GM06990 (cell line): ENCODE data around the gene PATE2.

Experiments used
- DNase-seq: peaks from one replicate; pipeline ENCODE4 v3.0.0-alpha.2; 2011; ENCODE audit not compliant: insufficient read length; ENCODE audit errors: extremely low read depth
- H3K27me3 ChIP-seq: replicated peaks from 2 replicates; pipeline ENCODE4 v1.6.0; 2011; ENCODE audit warnings: low read length; ENCODE audit not compliant: control insufficient read depth, insufficient read depth
- H3K36me3 ChIP-seq: 2 replicates; pipeline ENCODE4 v1.5.1; 2011; ENCODE audit warnings: low read length; ENCODE audit not compliant: control insufficient read depth, insufficient read depth
- H3K4me3 ChIP-seq: replicated peaks from 2 replicates; pipeline ENCODE4 v1.5.1; 2011; ENCODE audit warnings: low read depth, mild to moderate bottlenecking, control low read depth, low read length
- TF ChIP-seq, protein P1 (sequence below): IDR thresholded peaks from 2 replicates; pipeline ENCODE4 v1.5.1; 2011; ENCODE audit warnings: low read length, control low read depth, mild to moderate bottlenecking, inconsistent platforms; ENCODE audit not compliant: insufficient read depth, poor library complexity, severe bottlenecking

Gene PATE2

DNA sequence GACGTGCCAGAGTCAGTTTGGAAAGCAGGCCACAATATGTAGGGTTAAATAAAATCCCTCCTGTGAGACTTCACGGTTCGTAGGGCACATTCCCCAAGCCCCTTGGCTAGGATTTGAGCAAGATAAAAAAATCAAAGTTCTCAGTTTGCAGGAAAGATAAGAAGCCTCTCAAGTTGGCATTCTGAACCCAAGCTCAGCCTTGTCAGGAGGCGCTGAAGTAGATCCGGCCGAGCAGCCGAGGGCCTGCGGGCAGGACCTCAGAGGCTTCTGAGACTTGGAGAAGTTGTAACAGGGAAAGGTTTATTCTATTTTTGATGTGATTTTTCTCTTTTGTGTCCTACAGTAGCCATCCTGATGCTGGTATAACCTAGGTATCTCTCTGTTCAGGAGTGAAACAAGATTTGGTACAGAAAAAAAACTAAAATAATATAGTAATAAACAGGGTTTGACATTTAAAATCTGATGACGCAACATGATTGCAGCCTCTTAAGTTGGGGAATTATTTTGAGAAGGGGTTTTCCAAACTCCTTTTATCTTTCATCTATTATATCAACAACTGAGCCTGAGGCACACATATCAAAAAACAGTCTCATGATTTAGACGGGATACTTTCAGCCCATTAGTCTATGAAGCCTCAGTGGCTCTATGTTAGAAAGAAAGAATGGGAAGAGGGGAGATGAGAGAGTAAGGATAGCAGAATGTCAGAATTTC lies 10.1 kb downstream of the PATE2 start:
- TF ChIP-seq, protein P1, sequence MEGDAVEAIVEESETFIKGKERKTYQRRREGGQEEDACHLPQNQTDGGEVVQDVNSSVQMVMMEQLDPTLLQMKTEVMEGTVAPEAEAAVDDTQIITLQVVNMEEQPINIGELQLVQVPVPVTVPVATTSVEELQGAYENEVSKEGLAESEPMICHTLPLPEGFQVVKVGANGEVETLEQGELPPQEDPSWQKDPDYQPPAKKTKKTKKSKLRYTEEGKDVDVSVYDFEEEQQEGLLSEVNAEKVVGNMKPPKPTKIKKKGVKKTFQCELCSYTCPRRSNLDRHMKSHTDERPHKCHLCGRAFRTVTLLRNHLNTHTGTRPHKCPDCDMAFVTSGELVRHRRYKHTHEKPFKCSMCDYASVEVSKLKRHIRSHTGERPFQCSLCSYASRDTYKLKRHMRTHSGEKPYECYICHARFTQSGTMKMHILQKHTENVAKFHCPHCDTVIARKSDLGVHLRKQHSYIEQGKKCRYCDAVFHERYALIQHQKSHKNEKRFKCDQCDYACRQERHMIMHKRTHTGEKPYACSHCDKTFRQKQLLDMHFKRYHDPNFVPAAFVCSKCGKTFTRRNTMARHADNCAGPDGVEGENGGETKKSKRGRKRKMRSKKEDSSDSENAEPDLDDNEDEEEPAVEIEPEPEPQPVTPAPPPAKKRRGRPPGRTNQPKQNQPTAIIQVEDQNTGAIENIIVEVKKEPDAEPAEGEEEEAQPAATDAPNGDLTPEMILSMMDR, result no peak
- Histone ChIP-seq H3K4me3 (no peak overlapping the region), H3K36me3 (no peaks in the 10 kb centered on the region), H3K27me3 (no peaks in the 10 kb centered on the region; the same call in 1 of the 2 replicates)
- DNase-seq, result no peak

DNA sequence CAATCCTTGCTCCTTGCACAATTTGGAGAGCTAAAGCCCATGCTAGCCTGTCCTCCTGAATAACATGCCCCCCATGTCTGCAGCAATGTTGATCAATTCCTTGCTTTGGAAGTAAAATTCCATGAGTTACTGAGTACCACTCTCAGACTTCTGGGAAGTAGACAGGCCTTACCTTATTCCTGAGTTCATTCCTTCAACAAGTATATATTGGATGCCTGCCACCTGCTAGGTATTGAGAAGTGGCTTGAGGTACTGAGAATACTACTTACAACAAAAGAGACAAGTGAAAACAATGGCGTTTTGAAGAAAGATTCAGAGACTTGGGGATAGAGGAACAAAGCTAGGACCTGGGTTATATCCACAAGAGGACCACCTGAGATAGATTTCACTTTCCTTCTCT lies 12.4 kb downstream of the PATE2 start:
- TF ChIP-seq, protein P1, result no peak
- DNase-seq, result no peak
- H3K36me3 ChIP-seq, result no peaks in the 10 kb centered on the region
- H3K4me3 ChIP-seq, result no peak overlapping the region
- H3K27me3 ChIP-seq, result no peaks in the 10 kb centered on the region; the same call in 1 of the 2 replicates

DNA sequence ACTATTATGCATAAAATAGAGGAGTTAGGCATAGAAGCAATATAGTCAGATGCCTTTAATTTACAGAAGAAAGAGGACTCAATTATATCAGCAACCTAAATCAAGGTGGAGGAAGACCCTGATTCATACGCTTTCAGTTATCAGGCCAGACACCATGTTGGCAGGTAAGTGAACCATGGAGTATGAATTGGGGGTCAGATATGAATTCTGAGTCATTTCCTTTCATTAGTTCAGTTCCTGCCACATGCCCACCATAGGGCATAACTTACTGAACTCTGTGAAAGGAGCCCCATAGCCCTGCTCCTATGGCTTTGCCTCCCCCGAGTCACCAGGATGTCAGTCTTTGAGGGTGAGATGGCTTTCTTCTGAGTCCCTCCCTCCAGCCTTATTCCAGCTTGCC lies 15.1 kb downstream of the PATE2 start:
- Histone ChIP-seq H3K4me3 (no peak overlapping the region), H3K36me3 (no peaks in the 10 kb centered on the region), H3K27me3 (no peaks in the 10 kb centered on the region; the same call in 1 of the 2 replicates)
- TF ChIP-seq, protein P1, result no peak
- no peak for DNase-seq

DNA sequence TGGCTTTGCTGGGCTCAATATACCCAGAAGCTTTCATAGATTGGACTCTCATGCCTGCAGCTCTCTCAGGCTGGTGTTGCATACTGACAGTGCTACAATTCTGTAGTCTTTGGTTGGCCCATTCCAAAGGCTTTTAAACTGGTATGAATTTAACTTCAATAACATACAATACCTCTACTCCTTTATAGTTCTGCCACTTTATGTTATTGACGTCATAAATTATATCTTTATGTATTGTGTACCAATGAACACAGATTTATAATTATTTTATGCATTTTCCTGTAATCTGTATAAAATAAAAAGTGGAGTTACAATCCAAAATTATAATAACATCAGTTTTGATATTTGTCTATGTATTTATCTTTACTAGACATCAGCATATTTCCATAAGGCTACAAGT lies 16.2 kb downstream of the PATE2 start:
- TF ChIP-seq, protein P1, result no peak
- no peak overlapping the region for H3K4me3 ChIP-seq
- no peaks in the 10 kb centered on the region; the same call in 1 of the 2 replicates for H3K27me3 ChIP-seq
- no peak for DNase-seq
- H3K36me3 ChIP-seq, result no peaks in the 10 kb centered on the region

DNA sequence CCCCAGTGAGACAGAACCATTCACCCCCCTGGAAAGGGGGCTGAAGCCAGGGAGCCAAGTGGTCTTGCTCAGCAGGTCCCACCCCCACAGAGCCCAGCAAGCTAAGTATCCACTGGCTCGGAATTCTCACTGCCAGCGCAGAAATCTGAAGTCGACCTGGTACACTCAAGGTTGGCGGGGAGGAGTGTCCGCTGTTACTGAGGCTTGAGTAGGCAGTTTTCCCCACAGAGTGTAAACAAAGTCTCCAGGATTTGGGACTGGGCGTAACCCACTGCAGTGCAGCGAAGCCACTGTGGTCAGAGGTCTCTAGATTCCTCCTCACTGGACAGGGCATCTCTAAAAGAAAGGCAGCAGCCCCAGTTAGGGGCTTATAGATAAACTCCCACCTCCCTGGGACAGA lies 22.6 kb downstream of the PATE2 start:
- TF ChIP-seq, protein P1, result no peak
- H3K36me3 ChIP-seq, result no peaks in the 10 kb centered on the region

DNA sequence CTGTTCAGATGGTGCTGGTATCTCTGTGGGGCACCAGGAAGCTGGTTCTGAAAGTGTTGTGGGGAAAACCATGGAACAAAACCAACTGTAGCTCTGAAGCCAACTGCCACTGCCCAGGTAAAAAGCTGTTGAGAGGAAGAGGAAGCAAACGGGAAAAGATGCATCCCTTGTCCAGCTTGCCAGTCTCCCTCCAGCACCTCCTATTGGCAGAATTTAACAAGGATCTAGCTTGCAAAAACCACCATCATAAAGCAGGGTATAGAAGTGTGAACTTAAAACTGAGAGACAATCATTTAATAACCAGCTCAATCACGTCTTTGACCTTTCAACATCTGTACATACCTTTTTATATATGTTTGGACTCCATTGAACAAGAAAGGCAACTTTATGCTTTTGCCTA lies 28.0 kb downstream of the PATE2 start:
- DNase-seq, result no peak
- TF ChIP-seq, protein P1, result no peak
- Histone ChIP-seq H3K36me3 (no peaks in the 10 kb centered on the region), H3K27me3 (no peaks in the 10 kb centered on the region; the same call in none of the 2 replicates), H3K4me3 (no peak overlapping the region)

More for the DNA sequence above, 22.6 kb downstream of the PATE2 start:
- Histone ChIP-seq H3K4me3 (no peak overlapping the region), H3K27me3 (no peaks in the 10 kb centered on the region; the same call in 1 of the 2 replicates)
- no peak for DNase-seq
